Limb (tissue), 2 donors: Measurements from ENCODE around the gene TMEM178B.

ENCODE experiments used
- DNase-seq, 2 donors: peaks; one replicate each; pipeline ENCODE4 v3.0.0-alpha.2; 2016; ENCODE audit errors: extremely low spot score in 2 of 2

Gene TMEM178B

DNA sequence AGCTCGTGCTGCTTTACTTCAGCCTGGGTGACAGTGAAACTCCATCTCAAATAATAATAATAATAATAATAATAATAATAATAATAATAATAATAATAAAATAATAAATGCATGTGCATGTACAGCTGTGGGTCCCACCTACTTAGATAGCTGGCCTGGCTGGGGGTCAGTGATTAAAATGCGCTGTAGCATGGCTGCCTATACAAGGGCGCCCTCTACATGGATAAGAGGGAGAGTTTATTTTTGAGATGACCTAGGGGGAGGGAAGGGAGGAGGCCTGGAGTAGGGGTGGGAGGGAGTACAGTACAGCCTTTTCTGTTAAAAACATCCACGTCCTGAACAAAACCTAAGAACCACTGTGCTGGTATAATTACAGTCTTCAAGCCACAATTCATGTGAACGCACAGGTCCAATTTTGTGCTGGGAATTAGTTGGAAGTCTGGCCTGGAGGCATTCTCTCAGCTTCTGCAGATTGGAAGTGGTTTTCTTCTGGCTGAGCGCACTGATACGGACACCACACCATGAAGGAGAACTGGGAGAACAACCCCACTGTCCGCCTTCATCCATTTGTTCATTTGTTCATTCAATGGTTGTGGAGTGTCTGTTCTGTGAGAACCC is 146.5 kb downstream of the TMEM178B start:
- DNase-seq = no peak

- DNase-seq = no peak
Measured at GRCh38 chr7:141221007-141221612, 147.2 kb downstream of the TMEM178B start.

GRCh38 chr7:141225916-141226618 is 152.2 kb downstream of the TMEM178B start:
- DNase-seq = no peak

GRCh38 chr7:141227454-141227853 is 153.6 kb downstream of the TMEM178B start:
- DNase-seq = no peak

- no peak for DNase-seq
Measured at GRCh38 chr7:141228482-141228881, 154.6 kb downstream of the TMEM178B start.

DNA sequence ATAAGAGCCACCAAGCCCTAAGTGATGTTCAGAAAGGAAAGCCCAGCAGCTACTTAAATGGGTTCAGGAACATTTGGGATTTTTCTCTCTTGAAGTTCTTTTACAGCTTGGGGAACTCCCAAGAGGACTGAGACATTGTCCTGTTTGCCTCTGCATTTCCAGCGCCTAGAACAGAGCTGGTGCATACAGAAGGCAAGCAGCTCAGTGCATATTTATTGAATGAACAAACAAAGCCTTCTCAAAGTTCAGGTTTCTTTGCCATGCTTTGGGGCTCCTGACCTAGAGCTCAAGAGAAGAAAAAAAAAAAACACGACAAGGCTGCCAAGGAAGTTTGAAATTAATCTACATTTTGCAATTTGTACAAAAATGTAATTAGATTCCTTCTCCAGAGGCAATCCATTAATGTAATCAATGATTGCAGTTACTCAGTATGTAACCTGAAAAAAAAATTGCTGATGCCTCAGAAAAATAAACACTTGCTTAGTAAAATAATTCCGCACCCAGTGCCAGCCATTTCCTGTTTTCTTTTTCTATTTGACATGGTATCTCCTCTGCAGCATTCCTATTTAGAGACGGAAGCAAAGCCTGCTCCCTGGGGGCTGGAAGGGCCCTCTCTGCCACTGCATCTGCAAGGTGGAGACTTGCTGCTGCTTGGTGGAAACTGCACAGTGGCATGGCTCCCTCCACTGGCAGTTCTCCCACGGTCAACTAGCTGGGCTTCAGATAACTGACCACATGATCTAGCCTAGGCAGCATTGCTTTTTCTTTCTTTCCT is 157.3 kb downstream of the TMEM178B start:
- no peak for DNase-seq

- DNase-seq = no peak
Measured at GRCh38 chr7:141232286-141233051, 158.6 kb downstream of the TMEM178B start.

GRCh38 chr7:141234335-141235105 is 160.7 kb downstream of the TMEM178B start:
- DNase-seq = no peak

- no peak for DNase-seq
Measured at GRCh38 chr7:141235656-141236055, 161.8 kb downstream of the TMEM178B start.

- DNase-seq = no peak
Measured at GRCh38 chr7:141238596-141239243, 164.9 kb downstream of the TMEM178B start.

- no peak for DNase-seq
Measured at GRCh38 chr7:141239661-141240060, 165.8 kb downstream of the TMEM178B start.

GRCh38 chr7:141242568-141242967 is 168.7 kb downstream of the TMEM178B start:
- DNase-seq = no peak

DNA sequence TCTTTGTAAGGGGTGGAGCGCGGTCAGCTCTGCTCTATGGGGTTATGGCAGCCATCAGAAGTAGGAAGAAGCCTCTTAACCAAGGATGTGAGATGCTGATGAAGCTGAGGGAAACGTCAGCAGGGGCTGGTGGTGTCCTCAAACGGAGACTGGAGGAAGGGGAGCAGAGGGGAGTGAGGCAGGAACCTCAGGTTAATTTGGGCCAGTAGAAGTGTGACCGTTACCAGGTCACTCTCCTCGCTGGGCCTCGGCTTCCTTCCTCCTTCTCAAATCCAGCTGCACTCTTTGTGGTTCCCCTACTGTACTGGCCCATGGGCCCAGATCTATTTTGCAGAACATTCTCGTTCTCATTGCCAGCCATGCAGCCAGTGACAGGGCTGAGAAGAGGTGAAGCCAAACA is 169.5 kb downstream of the TMEM178B start:
- DNase-seq = no peak

DNA sequence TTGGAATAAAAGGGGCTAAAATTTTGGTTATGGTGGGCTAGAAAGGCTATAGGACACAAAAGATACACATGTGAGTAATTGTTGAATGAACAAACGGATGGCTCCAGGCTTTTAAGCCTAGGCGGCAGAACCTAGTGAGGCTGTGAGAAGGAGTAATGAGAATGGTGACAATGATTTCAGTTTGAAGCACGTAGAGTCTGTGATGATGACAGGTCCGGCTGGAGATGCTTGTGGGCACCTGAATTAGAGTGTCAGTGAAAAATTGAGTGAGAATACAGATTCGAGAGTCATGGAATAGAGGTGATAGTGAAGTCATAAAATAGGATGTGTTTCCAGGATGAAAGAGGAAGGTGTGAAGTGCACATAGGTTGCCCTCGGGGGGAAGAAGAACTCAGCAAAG is 170.6 kb downstream of the TMEM178B start:
- no peak for DNase-seq

DNA sequence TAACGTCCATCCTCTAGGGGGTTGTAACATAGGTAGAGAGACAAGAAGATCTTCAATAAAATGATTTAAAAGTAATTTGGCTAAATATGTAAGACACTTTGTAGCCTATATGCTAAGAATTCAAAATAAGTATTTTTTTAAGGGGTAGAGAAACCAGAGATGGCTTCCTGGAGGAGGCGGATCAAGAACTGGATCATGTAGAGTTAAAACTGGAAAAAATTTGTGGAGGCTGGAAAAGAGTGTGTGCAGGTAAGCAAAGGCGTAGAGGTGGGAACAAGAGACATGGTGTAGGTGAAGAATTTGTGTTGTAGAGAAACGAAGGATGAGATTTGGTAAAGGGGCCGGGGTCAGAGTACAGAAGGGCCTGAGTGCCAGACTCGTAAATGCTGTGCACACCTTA is 172.6 kb downstream of the TMEM178B start:
- no peak for DNase-seq

GRCh38 chr7:141251180-141251579 is 177.3 kb downstream of the TMEM178B start:
- no peak for DNase-seq

DNA sequence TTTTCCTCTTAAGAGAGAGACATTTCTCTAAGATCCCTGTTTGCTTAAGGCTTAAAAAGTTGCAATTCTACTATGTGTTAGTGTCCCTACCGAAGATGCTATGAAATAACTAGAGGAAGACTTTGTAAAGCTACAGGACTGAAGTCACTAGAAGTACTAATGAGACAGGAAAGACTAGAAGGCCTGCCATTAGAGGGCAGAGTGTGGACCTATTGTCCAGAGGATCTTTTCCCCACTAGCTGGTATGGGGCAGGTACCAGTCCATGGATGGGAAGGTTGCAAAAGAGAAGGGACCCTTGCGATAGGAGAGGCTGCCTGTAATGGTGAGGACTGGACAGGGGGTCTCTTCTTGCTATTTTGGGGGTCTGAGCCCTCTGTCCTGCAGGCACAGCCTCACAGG is 178.1 kb downstream of the TMEM178B start:
- no peak for DNase-seq

DNA sequence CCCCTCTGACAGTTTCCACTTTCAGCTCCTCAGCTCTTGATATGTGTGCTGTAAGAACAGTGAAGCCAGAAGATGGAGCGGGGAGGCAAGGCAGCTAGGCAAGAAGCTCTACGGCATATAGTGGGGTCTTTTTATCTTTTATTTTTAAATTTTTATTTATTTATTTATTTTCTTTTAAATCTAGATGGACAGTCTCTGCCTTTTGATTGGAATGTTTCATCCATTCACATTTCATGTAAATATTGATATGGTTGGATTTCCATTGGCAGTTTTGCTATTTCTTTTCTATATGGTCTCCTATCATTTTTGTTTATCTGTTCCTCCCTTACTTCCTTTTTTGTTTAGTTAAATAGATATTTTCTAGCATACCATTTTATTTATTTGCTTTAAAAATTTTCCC is 183.7 kb downstream of the TMEM178B start:
- no peak for DNase-seq

DNA sequence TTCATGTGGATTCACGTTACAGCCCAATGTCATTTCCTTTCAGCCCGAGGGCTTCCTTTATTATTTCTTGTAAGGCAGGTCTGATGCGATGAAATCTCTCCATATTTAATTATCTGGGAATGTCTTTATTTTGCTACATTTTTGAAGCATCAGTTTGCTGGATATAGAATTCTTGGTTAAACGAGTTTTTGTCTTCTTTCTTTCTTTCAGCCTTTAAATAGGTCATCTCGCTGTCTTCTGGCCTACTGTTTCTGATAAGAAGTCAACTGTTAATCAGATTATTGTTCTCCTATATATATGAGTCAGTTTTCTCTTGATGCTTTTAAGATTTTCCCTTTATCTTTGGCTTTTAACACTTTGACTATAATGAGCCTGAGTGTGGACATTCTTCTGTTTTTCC is 184.7 kb downstream of the TMEM178B start:
- no peak for DNase-seq
